Activated naive CD4-positive, alpha-beta T cell treated with anti-CD3 and anti-CD28 coated beads, Interleukin-2, amount 50 U/mL, for 16 hours (primary cell): Measurements from ENCODE around the gene ORC5.
"Not testable (repeated sequence)": the region's sequence is repeated elsewhere in the genome, so short reads cannot be mapped to it uniquely, and the experiment has no call there.

Experiments used
- DNase-seq: peaks from one replicate; pipeline ENCODE4 v3.0.0-alpha.2; 2020

ORC5 gene

GRCh38 chr7:104207731-104208420, at the start of gene ORC5:
TSS of gene ORC5 (minus strand) at chr7:104208013. CDS start at chr7:104207904, 109 bp downstream.
- peak; percentile 81 for DNase-seq

GRCh38 chr7:104255616-104256015, 47.8 kb upstream of the ORC5 start:
- no peak for DNase-seq

GRCh38 chr7:104255194-104255593, 47.4 kb upstream of the ORC5 start:
- no peak for DNase-seq

DNA sequence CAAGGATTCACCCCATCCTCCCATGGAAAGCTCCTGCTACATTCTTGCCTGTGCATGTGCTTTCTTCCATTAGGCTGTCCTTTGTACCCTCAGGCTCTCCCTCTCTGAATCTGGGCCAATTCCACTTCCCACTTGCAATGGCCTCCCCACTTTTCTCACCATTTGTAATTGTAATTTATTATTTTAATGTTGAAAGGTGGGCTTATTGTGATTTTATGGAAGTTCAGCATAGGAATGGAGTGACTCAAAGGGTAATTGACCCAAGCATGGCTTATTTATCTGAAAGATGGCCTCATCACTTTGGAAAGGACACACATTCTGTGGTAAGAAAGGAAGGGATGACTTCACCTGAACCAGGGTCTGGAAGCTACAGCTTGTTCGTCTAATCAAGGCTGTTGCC, 46.9 kb upstream of the ORC5 start:
- no peak for DNase-seq

DNA sequence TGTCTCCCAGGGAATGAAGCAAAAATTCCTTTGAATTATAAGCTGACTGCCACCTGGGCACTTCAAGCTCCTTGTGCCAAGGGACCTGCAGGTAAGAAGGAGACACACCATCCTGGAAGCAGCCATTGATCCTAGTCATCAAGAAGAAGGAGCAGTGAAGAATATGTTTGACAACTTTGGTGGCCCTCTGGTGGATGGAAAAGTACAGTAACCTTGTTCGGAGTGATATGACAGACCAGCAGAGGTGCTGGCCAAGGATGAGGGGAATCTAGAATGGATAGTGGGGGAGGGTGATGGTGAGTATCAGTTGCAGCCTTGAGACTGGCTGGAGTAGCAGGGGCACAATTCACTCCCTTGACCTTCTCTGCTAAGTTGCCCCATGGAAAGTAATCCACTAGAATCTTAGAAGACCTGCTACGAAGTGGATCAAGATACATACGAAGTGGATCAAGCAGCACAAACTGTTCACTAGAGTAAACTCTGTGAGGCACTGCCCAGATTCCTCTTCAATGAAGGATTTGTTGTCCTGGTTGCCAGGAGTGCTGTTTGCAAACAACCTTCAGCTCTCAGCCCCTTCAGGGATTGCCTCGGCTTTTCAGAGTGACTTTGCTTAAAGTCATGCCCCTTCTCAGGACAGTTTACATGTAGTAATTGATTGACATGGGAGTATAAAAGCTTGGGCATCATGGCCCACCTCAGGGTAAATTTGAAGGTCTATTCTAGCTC, 44.8 kb upstream of the ORC5 start:
- DNase-seq: no peak

DNA sequence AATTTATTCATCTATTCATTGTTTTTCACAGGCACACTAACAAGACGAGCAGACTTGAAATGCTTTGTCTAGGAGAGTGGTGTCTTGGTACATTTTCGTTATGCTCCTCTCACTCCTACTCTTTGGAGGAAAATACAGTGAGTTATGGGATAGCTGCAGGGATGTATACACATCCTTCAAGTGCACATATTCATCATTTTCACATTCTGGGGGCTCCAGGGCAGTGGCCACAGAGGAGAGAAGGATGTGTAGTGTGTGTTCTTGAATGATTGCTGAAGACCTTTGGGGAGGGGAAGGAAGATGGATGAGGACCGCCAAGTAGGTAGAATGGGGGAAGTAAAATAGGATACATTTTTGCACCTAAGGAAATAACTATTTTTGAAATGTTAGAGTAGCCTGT, 34.8 kb upstream of the ORC5 start:
- no peak for DNase-seq

GRCh38 chr7:104241538-104242209, 33.9 kb upstream of the ORC5 start:
- DNase-seq: no peak

DNA sequence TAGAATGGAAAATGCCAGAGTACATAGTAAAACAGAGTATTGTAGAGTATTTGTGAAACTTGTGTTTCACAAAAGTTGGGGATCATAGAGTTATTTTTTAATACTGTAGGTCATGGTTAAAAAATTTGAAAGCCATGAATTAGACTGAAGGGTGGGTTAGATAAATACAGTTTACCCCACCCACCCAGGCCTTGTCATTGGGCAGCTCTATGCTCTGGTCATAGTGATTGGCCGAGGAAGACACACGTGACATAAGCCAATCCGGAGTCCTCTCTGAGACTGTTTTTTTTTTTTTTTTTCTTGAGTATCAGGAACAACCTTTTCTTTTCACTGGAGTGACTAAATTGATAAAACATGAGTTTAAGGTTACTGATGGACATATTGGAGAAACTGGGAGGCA, 33.3 kb upstream of the ORC5 start:
- DNase-seq: no peak

DNA sequence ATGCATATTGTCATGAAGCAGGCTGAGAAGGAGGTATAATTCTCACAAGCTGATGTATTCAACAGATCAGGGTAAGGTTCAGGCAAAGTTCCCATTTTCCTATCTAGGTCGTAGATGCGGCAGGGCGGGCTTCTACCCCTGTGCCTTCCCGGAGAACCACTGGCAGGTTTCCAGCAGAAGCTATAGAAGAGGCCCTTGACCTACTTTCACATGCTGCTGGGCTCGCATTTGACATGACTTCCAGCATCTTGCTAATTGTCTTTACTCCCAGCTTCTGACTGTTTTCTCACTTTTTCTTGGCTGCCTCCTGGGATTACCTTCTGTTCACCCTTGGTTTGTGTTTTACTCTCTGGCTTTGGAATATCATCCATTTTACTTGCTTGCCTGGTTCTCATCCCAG, 32.6 kb upstream of the ORC5 start:
- DNase-seq: no peak

DNA sequence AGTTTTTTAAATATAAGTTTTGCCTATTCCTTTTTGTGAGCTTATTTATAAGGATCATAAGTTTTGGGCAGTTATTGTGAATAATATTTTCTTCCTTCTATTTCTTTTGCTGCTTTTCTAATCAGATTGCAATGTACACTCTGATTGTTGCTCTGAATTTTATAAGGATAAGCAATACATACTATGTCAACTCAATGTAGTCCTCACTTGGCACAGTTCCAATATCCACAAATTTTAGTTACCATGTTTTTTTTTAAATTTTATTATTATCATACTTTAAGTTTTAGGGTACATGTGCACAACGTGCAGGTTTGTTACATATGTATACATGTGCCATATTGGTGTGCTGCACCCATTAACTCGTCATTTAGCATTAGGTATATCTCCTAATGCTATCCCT, 27.2 kb upstream of the ORC5 start:
- DNase-seq: not testable (repeated sequence)

GRCh38 chr7:104231054-104232046, 23.5 kb upstream of the ORC5 start:
- peak; percentile 20 for DNase-seq

DNA sequence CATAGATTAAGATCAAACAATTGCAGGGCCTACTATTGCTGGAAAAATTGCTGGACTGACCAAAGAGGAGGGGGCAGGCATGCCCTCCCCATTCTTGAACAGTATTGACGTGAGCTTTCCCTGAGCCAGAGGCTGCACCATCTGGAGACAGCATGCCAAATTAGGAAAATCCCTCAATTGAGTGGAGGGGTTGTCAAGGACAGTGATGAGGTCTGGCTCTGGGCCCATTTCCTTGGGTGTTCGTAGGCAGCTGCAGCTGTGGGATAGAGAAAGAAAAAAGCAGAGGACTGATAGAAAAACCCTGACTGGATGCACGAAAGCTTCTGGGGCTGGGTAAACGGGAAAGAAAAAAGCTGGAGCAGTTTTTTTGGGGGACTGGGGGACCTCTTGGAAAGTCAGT, 22.8 kb upstream of the ORC5 start:
- DNase-seq: no peak

- DNase-seq: no peak
Observed at GRCh38 chr7:104228442-104228841, 20.6 kb upstream of the ORC5 start.

- no peak for DNase-seq
Observed at GRCh38 chr7:104225451-104225850, 17.6 kb upstream of the ORC5 start.

DNA sequence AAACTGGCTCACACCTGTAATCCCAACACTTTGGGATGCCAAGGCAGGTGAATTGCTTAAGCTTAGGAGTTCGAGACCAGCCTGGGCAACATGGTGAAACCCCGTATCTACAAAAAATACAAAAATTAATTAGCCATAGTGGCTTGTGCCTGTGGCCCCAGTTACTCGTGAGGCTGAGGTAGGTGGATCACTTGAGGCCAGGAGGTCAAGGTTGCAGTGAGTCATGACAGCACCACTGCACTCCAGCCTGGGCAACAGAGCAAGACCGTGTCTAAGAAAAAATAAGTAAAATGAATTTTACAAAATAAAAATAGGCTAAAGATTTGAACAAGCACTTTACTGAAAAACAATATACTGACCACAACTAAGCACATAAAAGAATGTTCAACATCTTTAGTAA, 9.8 kb upstream of the ORC5 start:
- no peak for DNase-seq

GRCh38 chr7:104209063-104209462, 1.2 kb upstream of the ORC5 start:
- no peak for DNase-seq

DNA sequence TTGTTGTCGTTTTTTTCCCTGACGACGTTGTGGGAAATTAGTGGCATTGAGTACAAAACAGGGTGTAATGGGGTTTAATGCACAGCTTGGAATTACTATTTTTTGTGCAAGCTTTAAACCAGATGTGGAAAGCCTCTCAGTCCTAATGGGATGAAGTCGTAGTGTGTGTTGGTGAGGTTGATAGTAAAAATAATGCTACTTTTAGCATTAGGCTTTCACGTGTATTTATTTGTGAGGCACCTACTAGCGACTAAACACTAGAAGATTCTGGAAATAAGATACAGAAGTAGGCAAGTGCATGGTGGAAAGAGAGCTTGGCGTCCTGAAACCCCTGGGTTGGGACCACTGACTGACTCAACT, 588 bp upstream of the ORC5 start:
- no peak for DNase-seq

DNA sequence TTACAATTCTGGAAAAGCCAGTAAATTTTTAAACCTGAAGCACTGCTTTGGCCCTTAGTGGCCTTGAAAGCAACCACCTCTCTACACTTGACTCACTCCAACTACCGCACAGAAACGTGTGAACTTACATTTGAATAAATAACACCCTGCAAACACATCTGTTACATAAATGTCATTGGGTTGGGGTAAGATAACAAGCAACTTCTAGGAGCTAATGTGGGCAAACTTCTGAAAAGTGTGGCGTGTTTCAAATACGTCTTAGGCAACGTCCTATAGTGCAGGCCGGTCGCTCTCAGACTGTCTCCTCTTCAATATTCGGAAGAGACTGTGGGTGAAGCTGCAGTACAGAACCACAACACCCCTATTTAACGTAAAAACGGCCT, 474 bp downstream of the ORC5 start:
- DNase-seq: no peak

GRCh38 chr7:104206841-104207240, 972 bp downstream of the ORC5 start:
- DNase-seq: no peak

GRCh38 chr7:104198673-104199278, 9.0 kb downstream of the ORC5 start:
- DNase-seq: no peak

DNA sequence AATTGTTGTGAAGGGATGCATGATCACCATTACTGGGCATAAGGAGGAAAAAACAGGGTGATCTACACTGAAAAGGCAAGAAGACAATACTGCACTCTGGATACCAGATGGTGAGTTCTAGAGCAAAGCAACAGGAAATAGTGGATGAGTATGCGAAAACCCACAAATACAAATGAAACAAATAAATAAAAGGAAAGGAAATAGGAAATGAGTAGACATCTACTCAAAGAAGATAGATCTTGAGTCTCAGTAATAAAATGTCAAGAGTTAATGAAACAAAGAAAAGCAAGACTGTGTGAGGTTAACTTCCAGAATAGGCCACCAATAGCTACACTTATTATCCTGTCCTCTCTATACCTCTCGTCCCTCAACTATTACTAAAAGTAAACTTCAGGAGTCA, 11.7 kb downstream of the ORC5 start:
- DNase-seq: no peak

GRCh38 chr7:104192434-104192833, 15.4 kb downstream of the ORC5 start:
- no peak for DNase-seq

- no peak for DNase-seq
Observed at GRCh38 chr7:104185346-104185745, 22.5 kb downstream of the ORC5 start.
